HUDEP-2 (cell line): ENCODE measurements around the gene C20orf96.
"Not testable (repeated sequence)": the region's sequence is repeated elsewhere in the genome, so short reads cannot be mapped to it uniquely, and the experiment has no call there.

Experiments
- DNase-seq, 76 experiments: peaks; one replicate each; lab custom pipeline; 2025; ENCODE audit not compliant: unreplicated experiment in 76 of 76; lab: John Stamatoyannopoulos, UW

The C20orf96 gene

DNA sequence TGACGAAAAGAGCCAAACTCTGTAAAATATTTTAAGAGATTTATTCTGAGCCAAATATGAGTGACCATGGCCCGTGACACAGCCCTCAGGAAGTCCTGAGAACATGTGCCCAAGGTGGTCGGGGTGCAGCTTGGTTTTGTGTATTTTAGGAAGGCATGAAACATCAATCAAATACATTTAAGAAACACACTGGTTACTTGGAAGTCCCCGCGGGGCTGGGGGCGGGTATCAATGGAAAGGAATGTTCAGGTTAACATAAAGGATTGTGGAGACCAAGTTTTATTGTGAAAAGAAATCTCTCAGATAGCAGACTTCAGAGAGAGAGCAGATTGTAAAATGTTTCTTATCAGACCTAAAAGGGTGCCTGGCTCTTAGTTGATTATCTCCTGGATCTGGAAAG, 37.1 kb downstream of the C20orf96 start:
- not testable (repeated sequence) for DNase-seq

DNA sequence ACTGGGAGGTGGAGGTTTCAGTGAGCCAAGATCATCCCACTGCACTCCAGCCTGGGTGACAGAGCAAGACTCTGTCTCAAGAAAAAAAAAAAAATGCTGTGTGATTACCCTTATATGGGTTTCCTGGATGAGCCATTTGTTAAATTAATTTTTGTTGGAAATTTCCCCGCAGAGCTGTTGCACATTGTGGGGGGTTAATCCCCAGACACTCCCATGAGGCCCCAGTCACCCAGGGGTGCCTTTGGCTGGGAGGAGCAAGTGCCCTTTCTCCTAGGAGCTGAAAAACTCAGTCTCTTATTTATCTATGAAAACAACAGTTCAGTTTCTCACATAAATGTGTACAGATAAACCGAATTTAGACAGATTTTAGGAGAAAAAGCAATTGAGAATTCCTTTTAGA, 37.7 kb downstream of the C20orf96 start:
- no peak for DNase-seq

DNA sequence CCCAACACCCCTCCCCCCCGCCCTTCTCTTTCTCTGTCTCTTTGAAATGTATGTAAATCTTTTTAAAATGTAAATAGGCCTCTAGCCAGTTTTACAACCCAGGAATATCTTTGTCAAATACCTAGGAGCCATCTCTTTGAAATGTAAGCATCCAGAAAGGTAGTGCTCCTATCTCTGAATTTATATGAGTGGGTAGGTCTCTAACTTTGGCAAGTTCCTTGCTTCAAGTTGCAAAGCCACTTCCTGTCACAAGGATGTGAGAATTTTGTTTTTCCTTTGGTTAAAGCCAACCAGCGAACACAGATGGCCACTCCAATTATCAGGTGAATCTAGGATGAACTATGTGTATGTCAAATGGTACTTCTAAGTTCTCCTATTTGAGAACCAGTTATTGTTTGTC, 39.2 kb downstream of the C20orf96 start:
- DNase-seq, result no peak

DNA sequence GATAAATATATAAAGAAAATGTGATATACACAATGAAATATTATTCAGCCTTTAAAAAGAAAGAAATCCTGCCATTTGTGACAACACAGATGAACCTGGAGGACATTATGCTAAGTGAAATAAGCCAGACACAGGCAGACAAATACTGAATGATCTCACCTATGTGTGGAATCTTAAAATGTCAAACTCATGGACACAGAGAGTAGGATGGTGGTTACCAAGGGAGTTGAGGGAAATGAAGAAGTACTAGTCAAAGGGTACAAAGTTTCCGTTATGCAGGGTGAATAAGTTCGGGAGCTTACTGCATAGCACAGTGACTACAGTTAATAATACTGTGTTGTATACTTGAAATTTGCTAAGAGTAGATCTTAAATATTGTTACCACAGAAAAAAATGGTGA, 47.6 kb downstream of the C20orf96 start:
- no peak for DNase-seq

DNA sequence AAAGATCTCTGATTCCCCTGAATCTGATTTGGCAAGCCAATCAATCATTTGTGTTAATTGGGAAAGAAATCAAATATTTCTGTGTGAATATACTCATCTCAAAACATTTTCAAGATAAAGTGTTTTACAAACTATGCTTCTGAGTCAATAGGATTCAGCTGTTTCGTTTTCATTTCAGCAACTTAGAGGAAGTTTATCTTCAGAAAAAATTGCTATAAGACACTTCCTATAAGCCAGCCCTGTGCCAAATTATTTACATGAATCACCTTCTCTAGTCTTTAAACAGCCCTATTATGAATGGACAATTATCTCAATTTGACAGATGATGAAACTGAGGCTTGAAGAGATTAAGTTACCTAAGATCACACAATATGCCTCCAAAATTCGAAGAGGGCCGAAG, 52.6 kb downstream of the C20orf96 start:
- DNase-seq, result no peak

DNA sequence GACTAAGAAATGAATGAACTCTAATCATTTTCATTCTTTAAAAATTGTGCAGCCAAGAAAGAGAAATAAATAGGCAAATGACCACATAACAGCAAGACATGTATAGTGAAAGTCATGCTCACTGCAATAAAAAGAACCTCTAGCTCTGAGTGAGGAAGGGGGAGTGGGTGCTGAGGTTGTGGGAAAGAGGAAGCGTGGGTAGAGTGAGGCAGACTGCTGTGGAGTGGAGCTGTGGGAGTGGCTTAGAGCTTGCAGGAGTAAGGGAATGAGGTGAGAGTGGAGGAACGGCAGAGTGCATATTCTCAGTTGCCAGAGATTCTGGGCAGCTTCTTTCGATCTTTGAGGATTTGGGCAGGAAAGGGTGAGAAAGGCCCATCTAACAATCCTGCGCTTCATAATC, 53.1 kb downstream of the C20orf96 start:
- DNase-seq, result no peak

DNA sequence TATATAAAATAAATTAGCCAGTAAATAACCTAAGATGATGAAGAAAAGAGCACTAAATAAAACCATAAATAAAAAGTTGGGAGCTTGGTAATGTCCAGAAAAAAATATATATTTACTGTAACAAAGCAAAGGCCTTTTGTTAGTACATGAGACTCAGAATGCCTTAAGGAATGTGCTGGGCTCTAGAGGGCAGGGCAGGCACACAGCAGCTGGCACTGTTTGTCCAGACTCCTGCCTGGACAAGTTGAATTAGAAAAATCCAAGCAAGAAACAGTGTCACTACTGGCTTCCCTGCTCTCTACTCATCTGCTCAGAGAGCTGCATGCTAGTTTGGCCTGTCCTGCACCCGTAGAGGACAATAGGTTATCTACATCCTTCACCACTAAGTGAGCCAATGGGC, 54.7 kb downstream of the C20orf96 start:
- no peak for DNase-seq

DNA sequence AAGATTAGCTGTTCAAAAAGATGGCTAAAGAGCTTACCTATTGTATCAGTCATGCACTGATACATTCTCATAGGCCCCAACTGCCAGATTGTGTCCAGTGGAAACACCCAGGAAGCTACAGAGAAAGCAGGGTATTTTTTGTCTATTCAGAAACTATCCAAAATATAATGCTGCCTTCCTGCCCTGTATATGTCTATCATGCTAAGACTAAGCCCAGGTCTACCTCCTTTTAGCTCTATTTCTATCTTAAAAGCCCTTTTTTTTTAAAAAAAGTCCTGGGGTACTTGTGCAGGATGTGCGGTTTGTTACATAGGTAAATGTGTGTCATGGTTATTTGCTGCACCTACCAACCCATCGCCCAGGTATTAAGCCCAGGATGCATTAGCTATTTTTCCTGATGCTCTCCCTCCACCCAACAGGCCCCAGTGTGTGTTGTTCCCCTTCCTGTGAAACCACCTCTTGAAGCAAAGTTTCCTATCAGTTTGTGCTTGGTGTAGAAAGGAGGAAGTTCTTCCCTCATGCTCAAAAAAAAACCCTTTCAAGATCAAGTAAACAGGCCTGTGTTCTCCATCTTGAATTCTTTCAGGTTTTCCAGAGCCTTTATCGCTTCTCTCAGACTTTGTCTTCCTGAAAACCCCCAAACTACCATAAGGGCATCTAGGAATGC, 63.0 kb downstream of the C20orf96 start:
- no peak for DNase-seq

DNA sequence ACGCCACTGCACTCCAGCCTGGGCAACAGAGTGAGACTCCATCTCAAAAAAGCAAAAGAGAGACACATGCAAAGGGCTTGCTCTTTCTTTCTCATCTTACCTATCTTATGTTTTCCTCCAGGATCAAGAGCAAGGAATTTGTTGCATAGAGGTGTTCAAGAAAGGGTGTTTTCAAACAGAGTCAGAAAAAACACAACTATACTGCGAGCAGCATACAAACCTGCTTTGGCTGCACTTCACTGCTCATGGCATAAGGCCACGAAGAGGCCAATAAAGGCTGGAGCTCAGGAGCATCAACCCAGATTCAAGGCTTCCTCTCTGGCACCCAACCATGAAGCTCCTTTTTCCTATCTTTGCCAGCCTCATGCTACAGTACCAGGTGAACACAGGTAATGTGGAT, 63.6 kb downstream of the C20orf96 start, which contains the start of gene DEFB129:
TSS of gene DEFB129 (plus strand) at position 301 of the 400 bp plus-strand sequence. CDS start at position 332, 31 bp downstream.
- no peak for DNase-seq

DNA sequence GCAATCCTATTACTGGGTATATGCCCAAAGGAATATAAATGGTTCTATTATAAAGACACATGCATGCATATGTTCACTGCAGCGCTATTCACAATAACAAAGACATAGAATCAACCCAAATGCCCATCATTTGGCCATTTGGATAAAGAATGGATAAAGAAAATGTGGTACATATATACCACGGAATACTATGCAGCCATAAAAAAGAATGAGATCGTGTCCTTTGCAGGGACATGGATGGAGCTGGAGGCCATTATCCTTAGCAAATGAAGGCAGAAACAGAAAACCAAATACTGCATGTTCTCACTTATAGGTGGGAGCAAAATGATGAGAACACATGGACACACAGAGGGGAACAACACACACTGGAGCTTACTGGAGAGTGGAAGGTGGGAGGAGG, 64.7 kb downstream of the C20orf96 start:
- not testable (repeated sequence) for DNase-seq

DNA sequence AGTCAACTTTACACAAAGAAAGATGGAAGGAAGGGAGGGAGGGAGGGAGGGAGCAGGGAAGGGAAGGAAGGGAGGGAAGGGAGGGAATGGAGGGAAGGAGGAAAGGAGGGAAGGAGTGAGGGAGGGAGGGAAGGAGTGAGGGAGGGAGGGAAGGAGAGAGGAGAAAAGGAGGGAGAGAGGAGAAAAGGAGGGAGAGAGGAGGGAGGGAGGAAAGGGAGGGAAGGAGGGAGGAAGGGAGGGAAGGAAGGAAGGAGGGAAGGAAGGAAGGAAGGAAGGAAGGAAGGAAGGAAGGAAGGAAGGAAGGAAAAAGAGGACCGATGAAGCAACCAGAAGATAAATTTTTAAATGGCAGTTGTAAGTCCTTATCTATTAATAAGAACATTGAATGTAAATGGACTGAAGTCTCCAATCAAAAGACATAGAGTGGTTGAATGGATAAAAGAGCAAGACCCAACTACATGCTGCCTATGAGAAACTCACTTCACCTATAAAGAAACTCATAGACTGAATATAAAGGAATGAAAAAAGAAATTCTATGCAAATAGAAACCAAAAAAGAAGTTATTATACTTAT, 69.2 kb downstream of the C20orf96 start:
- no peak for DNase-seq
